Activated CD4-positive, alpha-beta T cell treated with anti-CD3 and anti-CD28 coated beads, Interleukin-2, Interleukin-6, amounts not matched to agents 100 ng/mL and 50 ng/mL, durations not matched to agents 16 hours and 8 hours (primary cell): ENCODE measurements around the gene TNRC6B.
"Not testable (repeated sequence)": the region's sequence is repeated elsewhere in the genome, so short reads cannot be mapped to it uniquely, and the experiment has no call there.

Experiments used
- DNase-seq: peaks from one replicate; pipeline ENCODE4 v3.0.0-alpha.2; 2020

Gene TNRC6B

DNA sequence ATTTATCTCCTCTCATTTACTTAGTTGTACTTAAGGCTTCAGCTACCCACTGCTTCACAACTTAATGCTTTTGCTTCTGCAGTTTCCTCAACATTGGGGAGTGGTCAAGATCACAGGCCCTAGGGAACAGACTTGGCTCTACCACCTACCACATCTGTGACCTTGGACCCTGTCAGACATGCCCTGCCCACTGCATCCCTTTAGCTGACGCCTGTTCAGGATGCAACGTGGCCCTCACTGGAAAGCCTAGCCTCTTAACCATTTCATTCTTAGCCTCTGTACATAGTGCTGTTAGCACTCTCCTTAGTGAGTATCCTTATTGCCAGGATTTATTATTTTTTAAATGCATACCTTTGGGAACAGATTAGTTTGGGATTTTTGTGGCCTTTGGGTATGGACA, 34.4 kb downstream of the TNRC6B start:
- no peak for DNase-seq

DNA sequence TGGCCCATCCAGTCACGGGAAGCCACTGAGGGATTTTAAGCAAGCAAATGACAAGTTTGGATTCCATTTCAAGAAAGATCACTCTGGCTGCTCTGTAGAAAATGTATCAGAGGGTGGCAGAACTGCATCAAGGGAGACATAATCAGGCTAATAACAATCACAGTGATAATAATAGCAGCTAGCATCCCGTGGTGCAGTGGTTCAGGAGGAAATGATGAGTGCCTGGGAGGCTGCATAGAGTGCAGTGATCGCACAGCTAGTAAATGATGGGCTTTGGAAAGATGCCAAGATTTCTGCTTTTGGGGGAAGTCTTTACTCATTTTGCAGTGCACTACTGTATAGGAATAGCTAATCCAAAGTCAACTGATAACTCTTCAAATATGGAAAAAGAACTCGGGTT, 35.8 kb downstream of the TNRC6B start:
- DNase-seq, result no peak

DNA sequence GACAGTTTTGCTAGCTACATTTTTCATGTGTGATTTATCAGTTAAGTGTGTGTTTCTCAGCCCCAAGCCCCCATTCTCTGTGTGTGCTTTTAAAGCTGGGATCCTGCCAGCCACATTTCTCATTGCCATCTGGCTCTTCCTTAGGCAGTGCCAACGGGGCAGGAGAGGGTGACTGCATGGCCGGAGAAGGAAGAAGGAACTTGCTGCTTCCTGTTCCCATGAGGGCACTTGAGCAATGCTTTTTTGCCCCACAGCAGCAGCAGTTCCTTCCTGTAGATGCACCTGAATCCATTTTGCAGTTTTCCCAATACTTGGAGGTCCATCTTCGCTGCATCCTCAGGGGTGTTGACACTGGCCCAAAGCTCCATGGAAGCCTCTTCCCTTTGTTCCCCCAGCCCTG, 37.5 kb downstream of the TNRC6B start:
- DNase-seq, result no peak

DNA sequence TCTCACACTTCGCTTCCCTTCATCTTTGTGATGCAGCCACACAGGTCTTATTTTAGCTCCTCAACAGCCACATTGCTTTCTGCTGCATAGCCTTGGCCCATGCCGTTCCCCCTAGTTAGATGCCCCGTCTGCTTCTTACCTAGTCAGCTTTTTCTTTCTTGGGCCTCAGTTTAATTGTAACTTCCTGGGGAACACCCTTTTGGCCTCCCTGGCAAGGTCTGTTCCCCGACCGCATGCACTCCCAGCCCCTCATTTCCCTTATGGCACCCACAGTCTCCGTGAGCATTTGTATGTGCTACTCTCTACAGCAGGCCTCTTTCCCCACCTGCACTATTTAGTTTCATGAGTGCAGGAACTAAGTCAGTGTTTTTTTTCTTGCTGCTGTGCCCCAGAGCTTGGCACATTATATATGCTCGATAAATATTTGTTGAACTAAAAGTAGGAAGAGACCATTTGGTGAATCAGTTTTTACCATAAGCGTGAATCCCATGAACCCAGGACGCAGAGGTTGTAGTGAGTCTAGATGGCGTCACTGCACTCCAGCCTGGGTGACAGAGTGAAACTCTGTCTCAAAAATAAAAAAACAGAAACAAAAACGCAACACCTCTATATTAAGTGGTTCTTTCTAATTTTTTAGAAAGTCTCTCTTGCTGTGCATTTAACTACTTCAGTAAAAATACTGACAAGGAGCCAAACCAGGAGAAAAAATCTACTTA, 38.5 kb downstream of the TNRC6B start:
- DNase-seq, result peak; percentile 43

DNA sequence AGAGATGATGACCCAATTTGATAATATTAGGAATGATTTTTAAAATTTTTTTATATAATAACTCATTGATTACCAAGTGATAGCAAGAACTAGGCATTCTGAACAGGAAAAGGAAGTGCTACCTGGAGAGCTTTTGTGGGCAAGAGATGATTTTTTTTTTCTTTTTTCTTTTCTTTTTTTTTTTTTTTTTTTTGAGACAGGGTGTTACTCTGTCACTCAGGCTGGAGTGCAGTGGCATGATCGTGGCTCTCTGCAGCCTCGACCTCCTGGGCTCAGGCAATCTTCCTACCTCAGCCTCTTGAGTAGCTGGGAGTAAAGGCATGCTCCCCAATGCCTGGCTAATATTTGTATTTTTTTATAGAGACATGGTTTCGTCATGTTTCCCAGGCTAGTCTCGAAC, 40.4 kb downstream of the TNRC6B start:
- DNase-seq, result no peak

DNA sequence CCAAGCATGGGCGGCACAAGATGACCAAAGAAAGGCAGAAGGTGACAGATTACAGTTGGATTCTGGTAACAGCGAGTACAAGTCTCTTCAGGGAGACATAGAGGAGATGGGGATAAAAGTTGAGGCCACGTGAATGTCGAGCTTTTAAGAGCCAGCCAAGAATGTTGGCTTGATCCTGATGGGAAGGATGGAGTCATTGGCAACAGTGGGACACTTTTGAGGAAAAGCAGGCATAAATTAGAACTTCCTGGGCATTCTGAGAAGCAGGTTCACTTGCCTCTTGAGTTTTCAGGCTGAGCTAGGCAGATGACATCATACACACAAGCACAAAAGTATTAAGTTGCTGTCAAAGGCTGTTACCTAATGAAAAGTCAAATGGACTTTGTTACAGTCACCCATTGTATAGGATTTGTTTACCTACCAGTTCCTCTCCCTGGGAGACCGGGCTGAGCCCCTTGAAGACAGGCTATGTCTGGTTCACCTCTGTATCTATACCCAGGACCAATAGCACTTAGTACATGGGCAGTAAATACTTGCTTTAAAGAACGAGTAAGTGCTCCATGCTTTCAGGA, 41.1 kb downstream of the TNRC6B start:
- DNase-seq, result no peak

DNA sequence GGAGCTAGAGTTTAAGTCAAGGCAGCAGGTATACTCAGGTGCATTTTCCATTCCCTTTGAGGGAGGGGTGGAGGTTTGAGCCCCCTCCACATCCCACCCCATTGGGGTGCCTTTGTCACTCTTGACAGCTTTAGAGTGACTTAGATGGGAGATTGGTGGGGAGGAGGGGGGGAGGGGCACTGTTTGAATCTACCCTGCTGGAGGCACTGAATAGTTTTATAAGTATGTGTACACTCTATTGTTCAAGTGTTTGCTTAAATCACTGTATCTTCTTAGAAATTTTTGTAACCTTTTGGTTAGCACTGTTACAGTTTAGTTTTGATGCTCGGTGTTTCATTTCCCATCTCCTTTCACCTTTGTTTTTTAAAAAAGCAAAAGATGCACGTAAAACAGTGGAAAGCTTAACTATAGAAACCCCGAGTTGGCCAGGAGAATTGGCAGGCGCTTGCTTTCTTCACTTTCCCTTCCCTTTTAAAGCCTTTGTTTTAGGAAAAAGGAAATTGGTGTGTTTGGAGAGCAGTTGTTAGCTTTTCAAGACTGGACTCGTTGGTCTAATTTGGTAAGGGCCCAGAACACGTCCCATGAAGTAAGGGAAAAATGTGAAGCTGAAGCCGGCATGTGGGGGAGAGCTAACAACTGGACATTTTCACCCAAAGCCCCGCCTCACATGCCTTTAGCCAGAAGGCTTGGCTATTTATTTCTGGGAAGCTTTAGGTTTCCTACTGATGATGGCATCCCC, 42.8 kb downstream of the TNRC6B start:
- no peak for DNase-seq

DNA sequence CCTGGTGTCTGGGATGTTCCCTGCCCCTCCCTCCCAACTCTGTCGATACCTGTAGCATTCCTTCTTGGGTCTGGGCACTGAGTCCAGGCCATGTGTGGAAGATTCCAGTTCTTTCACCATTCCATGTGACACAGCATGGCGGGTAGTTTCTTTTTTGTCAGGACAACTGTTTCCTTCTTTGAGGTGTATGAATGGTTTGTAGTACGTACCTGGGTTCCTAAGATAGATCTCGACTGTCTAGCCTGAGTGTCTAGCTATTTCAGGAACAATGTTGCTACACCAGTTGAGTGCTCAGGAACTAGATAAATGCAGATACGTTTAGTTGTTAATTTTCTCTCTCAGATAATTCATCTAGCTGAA, 43.3 kb downstream of the TNRC6B start:
- DNase-seq, result no peak

DNA sequence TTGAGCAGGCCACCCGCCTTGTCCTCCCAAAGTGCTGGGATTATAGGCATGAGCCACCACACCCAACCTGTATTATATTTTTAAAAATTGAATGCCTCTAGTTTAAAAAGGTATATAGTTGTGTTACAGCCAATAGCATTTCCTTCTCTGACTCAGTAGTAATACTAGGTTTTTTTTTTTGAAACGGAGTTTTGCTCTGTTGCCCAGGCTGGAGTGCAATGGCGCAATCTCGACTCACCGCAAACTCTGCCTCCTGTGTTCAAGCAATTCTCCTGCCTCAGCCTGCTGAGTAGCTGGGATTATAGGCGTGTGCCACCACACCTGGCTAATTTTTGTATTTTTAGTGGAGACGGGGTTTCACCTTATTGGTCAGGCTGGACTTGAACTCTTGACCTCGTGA, 45.3 kb downstream of the TNRC6B start:
- DNase-seq, result not testable (repeated sequence)

DNA sequence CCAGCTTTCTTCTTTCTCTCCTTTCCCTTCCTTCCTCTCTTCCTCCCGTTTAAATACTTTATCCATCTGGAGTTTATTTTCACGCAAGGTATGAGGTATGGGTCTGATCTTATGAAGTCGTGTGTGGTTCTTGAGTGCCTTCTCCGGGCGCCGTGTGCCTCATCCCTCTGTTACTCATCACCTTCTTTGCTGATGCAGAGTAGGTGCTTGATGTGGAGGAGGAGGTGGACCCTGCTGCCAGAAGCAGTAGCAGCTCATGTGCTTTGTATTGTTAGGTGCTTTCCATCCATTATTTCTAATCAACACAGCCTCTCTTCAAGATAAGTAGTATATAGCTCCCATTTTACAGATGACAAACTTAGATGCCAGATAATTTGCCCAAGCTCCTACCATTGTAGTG, 47.0 kb downstream of the TNRC6B start:
- no peak for DNase-seq

DNA sequence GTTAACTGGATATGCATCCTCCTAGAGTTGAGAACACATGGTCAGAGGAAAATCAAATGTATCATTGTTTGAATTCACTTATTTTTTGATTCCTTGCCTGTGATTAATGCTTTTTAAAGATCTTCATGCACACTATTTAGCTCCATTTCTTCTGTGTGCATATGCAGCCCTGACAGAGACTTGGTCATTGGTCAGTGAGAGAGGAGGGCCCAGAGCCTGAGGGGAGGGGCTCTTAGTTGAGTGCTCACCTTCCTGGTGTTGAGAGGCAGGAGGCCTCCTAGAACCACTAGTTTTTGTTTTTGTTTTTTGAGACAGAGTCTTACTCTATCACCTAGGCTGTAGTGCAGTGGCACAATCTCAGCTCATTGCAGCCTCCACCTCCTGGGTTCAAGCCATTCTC, 48.9 kb downstream of the TNRC6B start:
- no peak for DNase-seq

DNA sequence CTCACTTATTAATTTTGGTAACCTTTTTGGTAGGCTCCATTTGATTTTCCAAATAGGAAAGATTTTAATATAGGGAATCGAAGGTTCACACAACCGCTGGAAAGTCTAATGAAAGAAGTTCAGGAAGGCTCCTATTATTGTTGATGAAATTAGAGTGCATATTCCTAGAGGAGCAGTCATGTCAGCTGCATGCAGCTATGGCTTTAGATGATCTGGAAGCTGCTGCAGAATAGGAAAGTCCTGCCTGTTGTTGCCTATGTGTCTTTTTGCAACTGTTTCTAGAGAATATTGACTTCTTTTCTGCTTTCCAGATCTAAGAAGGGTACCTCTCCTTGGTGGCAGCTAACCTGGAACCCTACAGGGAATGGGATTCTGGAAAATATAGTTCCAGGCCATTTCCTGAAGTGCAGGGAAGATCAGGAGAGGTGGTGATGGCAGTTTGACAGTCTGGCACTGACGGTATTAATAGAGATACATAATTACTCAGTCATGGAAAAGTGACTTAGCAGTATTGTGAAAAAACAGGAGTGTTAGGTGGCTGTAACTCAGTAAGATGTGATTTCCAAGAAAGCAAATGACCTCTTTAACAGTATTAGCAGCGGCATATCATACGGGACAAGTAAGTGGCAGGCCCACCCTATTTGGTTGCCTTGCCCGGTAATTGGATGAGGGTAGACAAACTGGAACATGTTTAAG, 54.0 kb downstream of the TNRC6B start:
- no peak for DNase-seq

DNA sequence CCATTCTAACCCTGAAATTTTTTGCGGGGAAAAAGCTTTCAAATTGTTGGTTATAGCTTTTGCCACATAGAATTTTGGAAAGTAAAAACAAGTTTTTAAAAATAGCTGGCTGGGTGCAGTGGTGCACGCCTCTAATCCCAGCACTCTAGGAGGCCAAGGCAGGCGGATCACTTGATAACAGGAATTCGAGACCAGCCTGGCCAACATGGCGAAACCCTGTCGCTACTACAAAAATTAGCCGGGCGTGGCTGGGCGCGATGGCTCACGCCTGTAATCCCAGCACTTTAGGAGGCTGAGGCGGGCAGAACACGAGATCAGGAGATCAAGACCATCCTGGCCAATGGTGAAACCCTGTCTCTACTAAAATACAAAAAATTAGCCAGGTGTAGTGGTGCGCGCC, 54.9 kb downstream of the TNRC6B start:
- no peak for DNase-seq

DNA sequence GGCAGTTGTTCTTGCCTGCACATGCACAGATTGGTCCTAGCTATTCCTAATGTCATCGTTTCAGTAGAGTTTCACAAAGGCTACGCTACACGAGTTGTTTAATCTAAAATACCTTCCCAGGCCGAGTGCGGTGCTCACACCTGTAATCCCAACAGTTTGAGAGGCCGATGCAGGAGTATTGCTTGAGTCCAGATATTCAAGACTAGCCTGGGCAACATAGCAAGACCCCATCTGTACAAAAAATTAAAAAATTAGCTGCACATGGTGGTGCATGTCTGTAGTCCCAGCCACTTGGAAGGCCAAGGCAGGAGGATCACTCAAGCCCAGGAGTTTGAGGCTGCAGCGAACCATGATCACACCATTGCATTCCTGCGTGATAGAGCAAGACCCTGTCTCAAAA, 56.2 kb downstream of the TNRC6B start:
- DNase-seq, result no peak

DNA sequence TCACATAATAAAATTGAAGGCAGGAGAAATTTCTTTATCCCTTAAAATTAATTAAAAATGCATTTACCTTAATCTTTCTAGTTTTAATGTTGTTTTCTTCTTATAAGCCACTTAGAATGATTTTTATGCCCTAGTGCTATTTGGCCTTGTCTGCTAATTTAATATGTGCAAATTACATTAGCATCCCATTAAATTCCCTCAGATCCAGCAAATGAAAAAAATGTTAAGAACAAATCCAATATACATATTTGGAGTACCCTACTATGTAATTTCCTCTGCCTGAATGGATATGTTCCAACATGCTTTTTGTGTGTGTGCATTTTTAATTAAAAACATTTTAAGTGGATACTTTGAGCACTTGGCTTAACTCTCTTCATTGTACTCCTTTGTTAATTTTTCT, 56.9 kb downstream of the TNRC6B start:
- DNase-seq, result no peak

DNA sequence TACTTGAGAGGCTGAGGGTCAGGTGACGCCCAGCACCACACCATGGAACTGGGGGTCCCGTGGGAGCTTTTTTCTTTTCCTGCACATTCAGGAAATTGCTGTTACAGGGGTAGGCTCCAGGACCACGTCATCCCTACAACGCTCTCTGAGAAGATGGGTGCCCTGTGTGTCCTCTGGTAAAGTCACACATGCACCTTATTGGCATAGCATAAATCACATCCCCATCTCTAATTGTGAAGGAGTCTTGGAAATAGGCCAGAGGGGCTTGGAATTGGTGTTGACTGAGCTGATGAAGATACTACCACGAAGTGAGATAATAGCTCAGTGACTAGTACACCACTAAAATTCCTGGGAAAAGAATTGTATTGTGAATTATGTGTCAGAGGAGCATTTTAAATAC, 57.6 kb downstream of the TNRC6B start:
- no peak for DNase-seq

DNA sequence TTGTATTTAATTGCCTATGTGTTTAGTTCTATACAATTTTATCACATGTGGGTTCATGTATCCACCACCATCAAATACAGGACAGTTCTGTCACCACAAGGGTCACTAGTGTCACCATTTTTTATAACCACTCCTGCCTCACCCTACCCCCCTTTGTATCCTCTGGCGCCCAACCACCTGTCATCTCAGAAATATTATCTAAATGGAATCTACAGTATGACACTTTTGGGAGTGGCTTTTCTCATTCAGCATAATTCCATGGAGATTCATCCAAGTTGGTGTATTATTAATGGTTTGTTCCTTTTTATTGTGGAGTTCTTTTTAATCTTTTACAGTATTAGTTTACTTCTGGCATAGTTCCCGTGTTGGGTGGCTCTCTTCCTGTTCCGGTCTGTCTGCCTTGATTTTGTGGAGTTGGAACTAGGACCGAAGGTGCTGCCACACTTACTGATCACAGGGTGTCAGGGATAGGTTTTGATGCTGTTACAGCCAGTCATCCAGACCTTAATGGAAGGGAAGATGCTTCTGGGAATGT, 58.5 kb downstream of the TNRC6B start:
- DNase-seq, result no peak

DNA sequence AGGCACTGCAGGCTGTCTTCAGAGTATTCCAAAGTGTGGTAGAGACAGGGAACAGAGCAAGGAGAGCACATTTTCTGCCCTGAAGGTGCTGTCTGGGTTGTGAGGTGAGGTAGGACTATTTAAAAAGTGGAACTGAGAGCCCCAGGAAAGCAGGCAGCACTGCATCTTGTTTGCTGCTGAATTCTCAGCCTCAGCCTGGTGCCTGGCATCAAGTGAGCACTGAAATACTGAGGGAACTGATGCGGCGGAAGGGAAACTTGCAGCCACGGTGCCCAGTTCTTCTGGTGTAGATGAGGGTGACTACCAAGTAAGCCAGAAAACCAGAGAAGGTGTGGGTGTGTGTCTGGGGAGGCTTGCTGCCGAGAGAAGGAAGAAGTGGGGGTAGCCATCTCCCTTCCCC, 59.5 kb downstream of the TNRC6B start:
- no peak for DNase-seq

DNA sequence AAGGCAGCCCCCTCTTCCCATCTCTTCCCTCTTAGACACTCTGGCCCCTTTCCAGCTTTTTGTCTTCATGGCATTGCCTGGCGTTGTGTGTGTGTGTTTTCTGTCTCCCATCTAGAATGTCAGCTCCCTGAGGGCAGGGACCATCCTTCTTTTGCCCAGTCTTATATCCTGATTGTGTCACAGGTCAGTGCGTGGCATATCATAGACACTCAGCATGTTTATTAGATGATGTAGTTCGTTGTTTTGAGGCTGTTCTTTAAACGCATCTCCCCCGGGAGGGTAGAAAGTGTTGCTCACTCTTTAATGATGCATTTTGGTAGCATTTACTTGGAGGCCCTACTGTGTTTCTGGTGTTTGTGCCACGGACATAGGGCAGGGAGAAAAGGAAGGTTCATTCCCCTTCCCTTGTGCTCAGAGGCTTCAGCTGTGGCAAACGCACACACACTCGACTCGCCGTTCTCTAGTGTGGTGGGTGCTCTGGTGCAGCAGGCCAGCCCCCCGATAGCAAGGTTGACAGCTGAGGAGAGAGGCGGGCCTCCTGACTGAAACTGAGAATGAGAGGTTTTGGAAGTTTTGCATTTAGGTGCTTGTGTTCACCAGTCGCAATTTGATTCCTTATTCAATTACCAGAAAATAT, 60.2 kb downstream of the TNRC6B start:
- DNase-seq, result no peak

DNA sequence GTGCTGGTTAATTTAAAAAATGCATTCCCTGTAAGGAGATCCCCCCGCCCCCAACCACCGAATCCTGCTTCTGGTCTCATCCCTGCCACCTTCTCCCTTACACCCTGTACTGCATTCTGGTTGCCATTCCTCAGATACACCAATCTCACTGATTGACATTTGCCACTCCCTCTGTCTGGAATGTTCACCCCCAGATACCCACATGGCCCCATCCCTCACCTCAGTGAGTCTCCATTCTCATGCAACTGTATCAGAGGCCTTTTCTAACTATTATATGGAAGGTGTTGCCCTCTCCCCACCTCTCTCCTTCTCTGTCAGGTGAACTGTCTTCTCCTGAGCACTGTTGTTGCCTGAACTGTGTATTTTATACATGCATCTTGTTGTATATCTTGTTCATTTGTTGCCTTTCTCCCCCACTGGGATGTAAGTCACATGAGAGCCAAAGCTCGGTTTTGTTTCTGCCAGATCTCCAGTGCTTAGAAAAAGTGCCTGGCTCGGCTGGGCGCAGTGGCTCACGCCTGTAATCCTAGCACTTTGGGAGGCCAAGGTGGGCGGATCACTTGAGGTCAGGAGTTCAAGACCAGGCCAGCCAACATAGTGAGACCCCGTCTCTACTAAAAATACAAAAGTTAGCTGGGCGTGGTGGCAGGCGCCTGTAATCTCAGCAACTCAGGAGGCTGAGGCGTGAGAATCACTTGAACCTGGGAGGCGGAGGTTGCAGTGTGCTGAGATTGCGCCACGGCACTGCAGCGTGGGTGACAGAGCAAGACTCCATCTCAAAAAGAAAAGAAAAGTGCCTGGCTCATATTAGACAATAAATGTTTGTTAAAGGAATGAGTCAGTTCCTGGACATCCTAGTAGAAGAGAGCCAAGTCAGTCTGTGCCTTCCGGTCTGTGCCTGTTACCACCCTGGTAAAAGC, 61.0 kb downstream of the TNRC6B start:
- peak; percentile 62 for DNase-seq

DNA sequence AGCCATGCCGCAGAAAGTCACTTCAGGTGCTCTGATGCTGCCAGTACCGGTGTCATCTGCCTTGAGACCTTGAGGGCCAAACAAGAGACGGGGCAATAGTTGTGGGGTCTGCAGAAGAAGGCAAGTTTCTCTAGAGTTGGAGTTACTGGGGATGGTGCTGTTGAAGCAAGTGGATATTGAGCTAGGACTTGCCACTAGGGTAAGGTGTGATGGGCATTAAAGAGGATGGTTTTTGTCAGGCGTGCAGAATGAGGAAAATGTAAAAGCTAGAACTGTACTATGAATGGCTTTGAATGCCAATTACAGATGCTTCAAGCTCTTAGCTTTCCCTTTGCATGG, 61.6 kb downstream of the TNRC6B start:
- no peak for DNase-seq

DNA sequence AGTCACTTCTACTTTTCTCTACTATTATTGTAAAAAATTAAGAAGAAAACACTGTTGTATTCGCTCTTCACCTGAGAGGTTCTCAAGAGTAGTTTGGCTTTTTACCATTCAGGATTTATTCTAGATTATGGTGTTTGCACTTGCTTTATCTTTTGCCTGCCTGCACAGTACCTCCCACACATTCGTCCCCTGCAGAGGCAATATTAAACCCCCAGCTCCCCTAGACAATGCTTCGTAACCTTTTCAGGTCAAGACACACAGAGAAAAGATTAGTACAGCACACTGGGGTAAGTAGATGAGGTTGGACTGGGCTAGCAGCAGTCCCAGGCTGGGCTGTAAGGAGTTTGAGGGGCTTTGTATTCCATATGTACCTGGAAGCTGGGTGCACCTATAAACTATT, 62.4 kb downstream of the TNRC6B start:
- DNase-seq, result no peak
